K562 treated with DMSO at 1 percent for 48 hours (cell line): ENCODE measurements around the gene YY1AP1. TPM values are rescaled to one million over a fixed set of nuclear protein-coding genes. Genes with fewer than 3 reads are reported as not detected.

Experiments used
- total RNA-seq: library from RNA; unstranded; fragments of 300-600 nt; gene quantifications from 2 replicates; pipeline ENCODE4 v1.2.3, GENCODE V29; 2022; ENCODE audit warnings: low replicate concordance; ENCODE audit errors: extremely low read depth

Gene YY1AP1, protein sequence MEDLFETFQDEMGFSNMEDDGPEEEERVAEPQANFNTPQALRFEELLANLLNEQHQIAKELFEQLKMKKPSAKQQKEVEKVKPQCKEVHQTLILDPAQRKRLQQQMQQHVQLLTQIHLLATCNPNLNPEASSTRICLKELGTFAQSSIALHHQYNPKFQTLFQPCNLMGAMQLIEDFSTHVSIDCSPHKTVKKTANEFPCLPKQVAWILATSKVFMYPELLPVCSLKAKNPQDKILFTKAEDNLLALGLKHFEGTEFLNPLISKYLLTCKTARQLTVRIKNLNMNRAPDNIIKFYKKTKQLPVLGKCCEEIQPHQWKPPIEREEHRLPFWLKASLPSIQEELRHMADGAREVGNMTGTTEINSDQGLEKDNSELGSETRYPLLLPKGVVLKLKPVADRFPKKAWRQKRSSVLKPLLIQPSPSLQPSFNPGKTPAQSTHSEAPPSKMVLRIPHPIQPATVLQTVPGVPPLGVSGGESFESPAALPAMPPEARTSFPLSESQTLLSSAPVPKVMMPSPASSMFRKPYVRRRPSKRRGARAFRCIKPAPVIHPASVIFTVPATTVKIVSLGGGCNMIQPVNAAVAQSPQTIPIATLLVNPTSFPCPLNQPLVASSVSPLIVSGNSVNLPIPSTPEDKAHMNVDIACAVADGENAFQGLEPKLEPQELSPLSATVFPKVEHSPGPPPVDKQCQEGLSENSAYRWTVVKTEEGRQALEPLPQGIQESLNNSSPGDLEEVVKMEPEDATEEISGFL
- not detected in 2 replicates for total RNA-seq

DNA sequence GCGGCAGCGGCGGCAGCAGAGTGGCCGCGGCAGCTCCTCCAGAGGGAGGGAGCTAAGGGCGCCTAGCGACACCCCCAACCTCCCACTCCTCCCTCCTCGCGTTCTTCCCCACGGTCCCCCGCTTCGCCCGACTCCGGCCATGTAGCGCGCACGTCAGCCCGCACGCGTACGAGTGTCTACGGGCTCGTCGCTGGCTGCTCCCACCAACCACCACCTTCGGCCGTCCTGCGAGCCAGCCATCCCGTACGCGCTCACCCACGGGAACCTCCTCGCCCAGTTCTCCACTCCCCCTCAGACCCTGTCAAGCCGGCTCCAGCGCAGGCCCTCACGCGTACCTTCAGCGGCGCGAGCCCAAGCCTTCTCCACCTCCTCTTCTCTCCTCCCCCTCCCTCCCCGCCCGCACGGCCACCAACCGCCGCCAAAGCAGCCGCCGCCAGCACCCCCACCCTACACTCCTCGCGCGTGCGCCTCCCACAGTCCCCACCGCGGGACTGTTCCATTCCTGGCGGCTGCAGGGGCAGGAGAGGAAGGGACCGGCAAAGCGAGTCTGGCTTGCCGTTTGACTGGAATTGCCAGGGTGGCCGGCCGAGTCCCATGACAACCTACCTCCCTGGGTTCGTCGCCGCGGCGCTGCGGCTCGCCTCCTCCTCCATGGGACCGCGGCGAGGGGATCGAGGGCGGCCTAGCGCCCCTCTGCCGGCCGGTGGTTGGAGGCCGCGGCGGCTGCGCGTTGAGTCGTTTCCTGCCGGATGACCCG is at the start of gene YY1AP1:
Gene YY1AP1, minus strand, starts transcription at position 451 of the 757 bp plus-strand sequence. CDS start 8,338 bp downstream, outside the sequence.

DNA sequence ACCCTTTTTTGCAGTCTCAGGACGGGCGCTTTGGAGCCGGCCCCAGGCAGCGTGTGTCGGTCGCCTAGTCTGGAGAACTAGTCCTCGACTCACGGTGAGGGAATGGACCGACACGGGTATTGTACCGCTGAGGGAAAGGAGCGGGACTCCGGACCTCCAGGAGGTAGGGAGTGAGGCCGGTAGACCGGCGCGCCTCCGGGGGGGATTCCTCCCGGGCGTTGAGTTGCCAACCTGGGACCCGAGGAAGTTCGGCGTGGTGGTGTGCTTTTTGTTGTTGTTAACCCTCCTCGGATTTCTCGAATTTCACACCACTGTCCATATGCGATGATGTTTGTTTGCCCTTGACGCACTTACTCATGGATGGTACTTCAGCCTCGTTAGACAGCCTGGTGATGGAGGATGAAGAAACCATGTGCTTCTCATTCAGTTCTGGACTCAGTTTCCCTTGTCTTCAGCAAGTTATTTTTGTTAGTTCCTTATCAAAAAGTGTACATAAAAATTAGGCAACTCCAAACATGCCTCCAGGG is 570 bp upstream of the YY1AP1 start, which contains the start of gene DAP3:
Gene DAP3, plus strand, starts transcription at position 11 of the 527 bp plus-strand sequence. CDS start 20,689 bp downstream, outside the sequence.

DNA sequence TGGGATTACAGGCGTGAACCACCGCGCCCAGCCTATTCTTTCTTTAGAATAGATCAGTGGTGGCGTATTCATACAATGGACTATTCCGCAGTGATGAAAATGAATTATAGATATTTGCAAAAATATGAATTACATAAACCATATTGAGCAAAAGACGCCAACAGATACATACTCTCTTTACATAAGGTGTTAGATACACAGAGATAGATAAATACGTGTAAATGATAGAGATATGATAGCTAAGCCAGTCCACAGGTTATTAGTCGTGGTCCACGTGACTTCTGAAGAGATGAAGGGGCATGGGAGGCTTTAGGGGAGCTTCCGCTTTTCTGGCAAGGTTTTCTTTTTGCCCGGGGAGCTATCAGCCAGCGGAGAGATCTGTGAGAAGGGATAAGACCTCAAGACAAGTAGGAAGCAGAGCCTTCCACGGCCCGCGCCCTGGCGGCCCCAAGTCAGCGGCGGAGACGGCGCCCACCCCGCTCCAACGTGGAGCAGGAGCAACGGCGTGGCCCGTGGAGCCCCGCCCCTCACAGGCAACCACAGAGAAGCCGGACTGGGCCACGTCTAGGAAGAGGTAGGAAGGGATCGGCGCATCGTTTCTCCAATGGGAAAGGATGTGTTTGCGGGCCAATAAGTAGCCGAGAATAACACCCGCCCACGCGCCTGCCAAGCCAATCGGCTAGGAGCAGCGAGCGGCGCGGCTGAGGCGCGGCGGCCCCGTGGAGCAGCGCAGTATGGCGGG is 78.9 kb downstream of the YY1AP1 start, which contains the start of gene MSTO1:
Gene MSTO1, plus strand, starts transcription at position 704 of the 742 bp plus-strand sequence. Its CDS starts 31 bp downstream, at position 735.

Other genes starting within 250 kb of the YY1AP1 start
- not detected in 2 replicates for gene ASH1L, start 126.0 kb downstream of the YY1AP1 start, total RNA-seq
- gene MSTO1, start 78.6 kb downstream of the YY1AP1 start, total RNA-seq: not detected in 2 replicates
- not detected in 2 replicates for gene DAP3, start 317 bp upstream of the YY1AP1 start, total RNA-seq
- gene GON4L, start 168.4 kb upstream of the YY1AP1 start, total RNA-seq: not detected in 2 replicates
- gene SYT11, start 170.8 kb upstream of the YY1AP1 start, total RNA-seq: not detected in 2 replicates
- gene RIT1, start 222.6 kb upstream of the YY1AP1 start, total RNA-seq: not detected in 2 replicates
- not detected in 2 replicates for gene KHDC4, start 245.6 kb upstream of the YY1AP1 start, total RNA-seq